ENCODE measurements around the gene MACROD2.

The MACROD2 gene

GRCh38 chr20:15902493-15902892 is 1907.2 kb downstream of the MACROD2 start:
- DNase-seq (ENCODE audit: low read depth in 3 of 3, low spot score in 1 of 3): no peak

- no peak for DNase-seq (ENCODE audit: low read depth in 3 of 3, low spot score in 1 of 3)
These were observed 1910.3 kb downstream of the MACROD2 start for GRCh38 chr20:15905661-15906060.

GRCh38 chr20:15909995-15910394 is 1914.7 kb downstream of the MACROD2 start:
- no peak for DNase-seq (ENCODE audit: low read depth in 3 of 3, low spot score in 1 of 3)

GRCh38 chr20:15911581-15911980 is 1916.3 kb downstream of the MACROD2 start:
- DNase-seq (ENCODE audit: low read depth in 3 of 3, low spot score in 1 of 3): no peak

- no peak for DNase-seq (ENCODE audit: low read depth in 3 of 3, low spot score in 1 of 3)
These were observed 1918.2 kb downstream of the MACROD2 start for GRCh38 chr20:15913391-15914025.

GRCh38 chr20:15916623-15917022 is 1921.3 kb downstream of the MACROD2 start:
- no peak for DNase-seq (ENCODE audit: low read depth in 3 of 3, low spot score in 1 of 3)

GRCh38 chr20:15917283-15917682 is 1922.0 kb downstream of the MACROD2 start:
- no peak for DNase-seq (ENCODE audit: low read depth in 3 of 3, low spot score in 1 of 3)

DNA sequence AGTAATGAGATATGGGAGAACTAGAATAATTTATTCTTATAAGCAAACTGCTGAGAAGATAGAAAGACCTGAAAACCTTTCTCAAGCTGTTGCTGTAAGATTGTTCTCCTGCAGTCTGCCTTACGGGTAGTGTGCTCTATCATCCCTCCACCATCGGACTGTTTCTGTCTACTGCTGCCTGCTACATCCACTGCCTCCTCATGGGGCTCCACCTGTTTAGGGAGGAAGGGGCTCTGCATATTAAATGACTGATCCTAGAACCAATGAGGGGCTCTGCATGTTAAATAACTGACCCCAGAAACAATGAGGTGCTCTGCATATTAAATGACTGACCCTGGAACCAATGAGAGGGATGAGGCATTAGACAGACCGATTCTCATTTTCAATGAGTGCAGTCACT is 1923.3 kb downstream of the MACROD2 start:
- DNase-seq (ENCODE audit: low read depth in 3 of 3, low spot score in 1 of 3): no peak

- no peak for DNase-seq (ENCODE audit: low read depth in 3 of 3, low spot score in 1 of 3)
These were observed 1923.8 kb downstream of the MACROD2 start for GRCh38 chr20:15919118-15919517.

DNA sequence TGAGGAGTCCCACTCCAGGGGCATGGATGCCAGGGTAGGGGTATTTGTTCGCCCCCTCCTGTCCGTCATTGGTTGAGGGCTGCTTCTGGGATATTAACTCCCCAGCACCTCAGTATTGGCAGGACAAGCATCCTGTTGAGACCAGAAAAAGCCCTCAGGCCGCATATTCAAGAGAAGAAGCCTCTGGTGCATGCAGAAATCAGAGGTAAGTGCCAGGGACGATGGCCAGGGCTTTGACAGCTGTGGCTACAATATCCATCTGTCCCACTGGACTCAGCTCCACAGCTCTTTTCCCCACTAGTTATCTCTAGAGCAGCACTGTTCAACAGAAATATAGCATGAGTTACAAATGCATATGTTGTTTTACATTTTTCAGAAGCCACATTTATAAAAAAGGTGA is 1926.6 kb downstream of the MACROD2 start:
- DNase-seq (ENCODE audit: low read depth in 3 of 3, low spot score in 1 of 3): no peak

- DNase-seq (ENCODE audit: low read depth in 3 of 3, low spot score in 1 of 3): no peak
These were observed 1927.2 kb downstream of the MACROD2 start for GRCh38 chr20:15922556-15922955.

- DNase-seq (ENCODE audit: low read depth in 3 of 3, low spot score in 1 of 3): no peak
These were observed 1927.9 kb downstream of the MACROD2 start for GRCh38 chr20:15923030-15923776.

DNA sequence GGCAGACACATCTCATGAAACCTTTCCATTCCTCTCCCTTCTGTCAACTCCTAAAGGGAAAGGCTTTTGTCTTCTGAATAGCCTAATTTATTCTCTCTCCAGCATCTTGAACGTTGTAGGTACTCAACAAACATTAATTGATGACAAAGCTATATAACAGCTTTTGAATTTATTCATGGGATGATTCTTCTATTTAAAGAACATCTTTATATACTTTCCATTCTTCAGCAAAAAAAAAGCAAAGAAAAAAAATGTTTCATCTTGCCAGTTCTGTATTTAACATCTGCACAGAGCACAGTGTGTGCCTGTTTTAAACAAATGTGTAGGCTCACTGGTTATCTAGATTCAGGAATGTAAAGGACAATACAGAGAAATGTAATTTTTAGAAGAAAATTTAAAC is 1929.2 kb downstream of the MACROD2 start:
- no peak for DNase-seq (ENCODE audit: low read depth in 3 of 3, low spot score in 1 of 3)

GRCh38 chr20:15925376-15925775 is 1930.1 kb downstream of the MACROD2 start:
- no peak for DNase-seq (ENCODE audit: low read depth in 3 of 3, low spot score in 1 of 3)

GRCh38 chr20:15927893-15928650 is 1932.8 kb downstream of the MACROD2 start:
- no peak for DNase-seq (ENCODE audit: low read depth in 3 of 3, low spot score in 1 of 3)

DNA sequence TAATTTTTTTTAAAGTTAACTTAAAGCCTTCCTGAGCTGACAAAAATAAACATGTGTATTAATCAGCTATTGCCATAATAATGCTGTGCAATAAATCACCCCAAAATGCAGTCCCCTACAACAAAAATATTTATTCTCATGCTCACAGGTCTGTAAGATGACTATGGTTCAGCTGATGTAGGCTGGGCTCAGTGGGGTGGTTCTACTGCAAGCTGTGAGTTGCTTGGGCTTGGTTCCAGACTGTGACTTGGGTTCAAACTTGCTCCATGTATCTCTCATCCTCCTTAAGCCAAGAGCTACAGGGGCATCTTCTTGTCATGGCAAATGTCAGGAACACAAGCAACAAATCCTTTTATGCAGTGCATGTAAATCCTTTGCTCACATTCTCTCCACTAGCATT is 1933.6 kb downstream of the MACROD2 start:
- DNase-seq (ENCODE audit: low read depth in 3 of 3, low spot score in 1 of 3): no peak

DNA sequence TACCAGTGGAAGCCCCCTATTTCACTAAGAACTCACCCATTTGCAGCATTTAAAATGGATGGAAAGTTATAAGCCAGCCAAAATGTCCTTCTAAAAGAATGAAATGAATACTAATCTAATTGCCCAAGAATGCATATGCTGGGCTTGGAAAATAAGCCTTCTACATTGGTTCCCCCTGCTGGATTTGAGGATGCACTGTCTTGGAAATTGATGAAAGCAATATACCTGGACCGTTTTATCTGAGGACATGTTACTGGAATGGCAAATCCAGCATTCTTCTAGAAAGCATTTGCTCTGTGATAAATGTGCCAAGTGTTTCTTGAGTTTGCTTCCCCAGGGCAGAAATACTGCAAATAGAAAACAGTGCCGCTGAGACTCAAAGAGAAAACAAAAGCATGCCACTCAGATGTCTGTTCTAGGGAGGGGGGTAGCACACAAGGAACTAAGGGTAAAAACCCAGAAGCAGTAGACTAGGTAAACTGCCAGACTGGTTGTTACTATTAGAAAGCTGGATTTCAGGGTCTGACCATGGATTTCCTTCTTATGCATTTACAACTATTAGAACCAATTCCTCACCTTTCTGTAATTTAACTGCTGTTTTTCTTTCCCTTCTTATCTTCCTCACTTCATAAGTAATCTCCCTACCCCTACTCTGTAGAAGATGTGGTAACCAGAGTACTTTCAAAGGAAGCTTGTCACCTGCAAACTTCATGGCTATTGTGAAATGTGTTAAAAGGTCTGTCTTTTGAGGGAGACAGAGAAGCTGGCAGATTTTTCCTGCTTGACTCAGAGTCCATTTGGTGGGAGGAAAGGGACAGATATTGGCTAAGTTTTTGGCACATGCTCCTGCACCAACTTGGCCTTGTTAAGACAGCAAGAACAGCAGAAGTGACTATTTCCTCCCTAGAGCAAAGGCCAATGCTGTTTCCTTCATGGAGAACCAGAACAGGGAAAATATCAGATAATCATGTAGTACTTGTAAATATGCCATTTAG is 1935.3 kb downstream of the MACROD2 start:
- DNase-seq (ENCODE audit: low read depth in 3 of 3, low spot score in 1 of 3): no peak

DNA sequence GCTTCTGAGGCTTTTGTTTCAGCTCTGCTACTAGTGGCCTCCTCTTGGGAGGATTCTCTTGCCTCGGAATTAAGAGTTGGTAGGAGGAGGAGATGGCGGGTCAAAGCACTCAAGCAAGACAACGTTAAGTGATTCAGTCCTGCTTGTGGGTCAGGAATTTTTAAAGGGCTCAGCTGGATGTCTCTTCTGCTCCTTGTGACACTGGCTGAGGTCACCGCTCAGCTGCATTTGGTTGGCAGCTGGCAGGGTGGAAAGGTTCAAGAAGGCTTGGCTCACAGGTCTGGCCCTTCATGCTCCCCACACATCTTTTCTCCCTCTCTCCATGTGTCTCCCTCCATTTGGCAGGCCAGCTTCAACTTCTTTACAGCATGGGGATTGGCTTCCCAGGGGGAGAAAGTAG is 1936.6 kb downstream of the MACROD2 start:
- DNase-seq (ENCODE audit: low read depth in 3 of 3, low spot score in 1 of 3): no peak

DNA sequence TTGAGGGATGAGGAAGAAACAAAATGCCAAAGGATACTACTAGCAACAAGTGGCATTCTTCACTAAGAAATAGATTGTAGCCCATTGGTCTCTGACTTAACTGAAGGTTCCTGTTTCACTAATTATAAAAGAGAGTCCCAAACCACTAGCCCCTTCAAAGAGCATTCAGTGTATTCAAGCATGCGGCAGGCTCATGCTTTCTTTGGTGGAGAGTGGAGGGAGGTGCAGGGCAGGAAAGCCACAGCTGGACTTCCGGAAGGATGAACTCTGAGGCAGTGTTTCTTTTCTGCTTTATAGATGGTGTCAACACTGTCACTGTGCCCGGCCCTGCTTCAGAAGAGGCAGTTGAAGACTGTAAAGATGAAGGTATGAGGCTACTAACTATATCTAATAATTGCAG is 1941.9 kb downstream of the MACROD2 start:
- no peak for DNase-seq (ENCODE audit: low read depth in 3 of 3, low spot score in 1 of 3)

DNA sequence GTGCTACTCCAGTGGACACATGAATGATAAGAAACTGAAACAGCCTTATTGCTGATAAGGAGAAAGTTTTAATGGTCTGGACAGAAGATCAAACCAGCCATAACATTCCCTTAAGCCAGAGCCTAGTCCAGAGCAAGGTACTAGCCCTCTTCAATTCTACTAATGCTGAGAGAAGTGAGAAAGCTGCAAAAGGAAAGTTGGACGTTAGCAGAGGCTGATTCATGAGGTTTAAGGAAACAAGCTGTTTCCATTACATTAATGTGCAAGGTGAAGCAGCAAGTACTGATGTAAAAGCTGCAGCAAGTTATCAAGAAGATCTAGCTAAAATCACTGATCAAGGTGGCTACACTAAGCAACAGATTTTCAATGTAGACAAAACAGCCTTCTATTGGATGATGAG is 1943.5 kb downstream of the MACROD2 start:
- no peak for DNase-seq (ENCODE audit: low read depth in 3 of 3, low spot score in 1 of 3)

DNA sequence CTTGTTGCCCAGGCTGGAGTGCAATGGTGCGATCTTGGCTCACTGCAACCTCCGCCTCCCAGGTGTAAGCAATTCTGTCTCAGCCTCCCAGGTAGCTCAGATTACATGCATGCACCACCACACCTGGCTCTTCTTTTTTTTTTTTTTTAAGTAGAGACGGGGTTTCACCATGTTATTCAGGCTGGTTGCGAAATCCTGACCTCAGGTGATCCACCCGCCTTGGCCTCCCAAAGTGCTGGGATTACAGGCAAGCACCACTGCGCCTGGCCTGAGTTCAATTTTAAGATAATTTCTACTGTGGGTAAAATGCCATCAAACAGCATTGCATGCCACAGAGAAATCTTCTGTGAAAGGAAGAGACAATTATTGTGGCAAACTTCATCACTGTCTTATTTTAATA is 1944.8 kb downstream of the MACROD2 start:
- no peak for DNase-seq (ENCODE audit: low read depth in 3 of 3, low spot score in 1 of 3)
